ENCODE measurements around the gene SPACA5. TPM values are rescaled to one million over a fixed set of nuclear protein-coding genes. Genes with fewer than 3 reads are reported as not detected.

The SPACA5 gene
- polyA plus RNA-seq, 1 experiment = not detected

DNA sequence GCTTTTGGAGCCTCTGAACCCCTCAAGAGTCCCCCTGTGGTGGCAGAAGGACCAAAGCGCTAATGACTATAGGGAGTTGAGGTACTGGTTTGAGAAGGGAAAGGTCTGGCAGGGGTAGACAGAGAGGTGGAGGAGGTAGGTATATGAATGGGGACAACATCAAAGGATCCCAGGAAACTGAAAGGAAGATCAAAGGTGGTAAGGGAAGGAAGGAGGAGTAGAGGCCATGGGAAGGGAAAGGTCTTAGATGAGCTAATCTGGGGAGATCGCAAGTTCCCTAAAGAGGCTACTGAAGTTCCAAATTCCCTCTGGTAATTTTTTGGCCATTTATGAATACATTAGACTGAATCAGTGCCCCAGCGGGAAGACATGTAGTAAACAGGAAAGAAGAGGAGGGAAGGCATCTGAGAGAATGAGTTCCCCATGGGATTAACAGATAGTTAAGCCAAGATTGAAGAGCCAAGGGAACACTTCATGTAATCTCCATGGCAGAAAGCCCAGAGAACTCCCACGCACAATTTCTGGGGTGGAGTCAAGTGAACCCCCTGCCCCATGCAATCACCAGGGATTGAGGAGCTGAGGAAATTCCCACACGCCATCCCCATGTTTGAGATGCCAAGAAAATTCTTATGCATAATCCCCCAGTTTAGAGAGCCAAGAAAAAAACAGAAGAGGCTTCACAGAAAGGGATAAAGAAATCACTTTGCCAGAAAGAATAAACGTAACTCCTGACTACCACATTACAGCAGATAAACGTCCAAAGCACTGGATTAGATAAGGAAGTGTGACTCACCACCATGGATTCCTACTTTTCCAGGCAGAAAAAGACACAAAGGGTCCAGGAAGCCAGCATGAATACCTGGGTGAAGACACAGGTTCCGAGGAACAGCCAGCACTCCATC is 38.9 kb downstream of the SPACA5 start:
- POLR2A ChIA-PET = no interaction called here
- Histone ChIP-seq H3K4me3 (ENCODE audit: low read depth, low read length) (no peak overlapping the region), H3K27ac (ENCODE audit: low read depth, low read length) (peak overlapping the region; percentile 21), H3K27me3 (ENCODE audit: control insufficient read depth, insufficient read depth, low read length) (no peaks in the 10 kb centered on the region), H3K9me3 (ENCODE audit: control insufficient read depth, insufficient read depth, low read length) (no peaks in the 10 kb centered on the region)
- peak; percentile 6 for DNase-seq (ENCODE audit: low read depth, low spot score)
- CTCF ChIA-PET = no interaction called here
- TF ChIP-seq, protein P1, sequence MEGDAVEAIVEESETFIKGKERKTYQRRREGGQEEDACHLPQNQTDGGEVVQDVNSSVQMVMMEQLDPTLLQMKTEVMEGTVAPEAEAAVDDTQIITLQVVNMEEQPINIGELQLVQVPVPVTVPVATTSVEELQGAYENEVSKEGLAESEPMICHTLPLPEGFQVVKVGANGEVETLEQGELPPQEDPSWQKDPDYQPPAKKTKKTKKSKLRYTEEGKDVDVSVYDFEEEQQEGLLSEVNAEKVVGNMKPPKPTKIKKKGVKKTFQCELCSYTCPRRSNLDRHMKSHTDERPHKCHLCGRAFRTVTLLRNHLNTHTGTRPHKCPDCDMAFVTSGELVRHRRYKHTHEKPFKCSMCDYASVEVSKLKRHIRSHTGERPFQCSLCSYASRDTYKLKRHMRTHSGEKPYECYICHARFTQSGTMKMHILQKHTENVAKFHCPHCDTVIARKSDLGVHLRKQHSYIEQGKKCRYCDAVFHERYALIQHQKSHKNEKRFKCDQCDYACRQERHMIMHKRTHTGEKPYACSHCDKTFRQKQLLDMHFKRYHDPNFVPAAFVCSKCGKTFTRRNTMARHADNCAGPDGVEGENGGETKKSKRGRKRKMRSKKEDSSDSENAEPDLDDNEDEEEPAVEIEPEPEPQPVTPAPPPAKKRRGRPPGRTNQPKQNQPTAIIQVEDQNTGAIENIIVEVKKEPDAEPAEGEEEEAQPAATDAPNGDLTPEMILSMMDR (IDR thresholded peaks at IDR 0.05; ENCODE audit: low read depth, low read length) = no peak

DNA sequence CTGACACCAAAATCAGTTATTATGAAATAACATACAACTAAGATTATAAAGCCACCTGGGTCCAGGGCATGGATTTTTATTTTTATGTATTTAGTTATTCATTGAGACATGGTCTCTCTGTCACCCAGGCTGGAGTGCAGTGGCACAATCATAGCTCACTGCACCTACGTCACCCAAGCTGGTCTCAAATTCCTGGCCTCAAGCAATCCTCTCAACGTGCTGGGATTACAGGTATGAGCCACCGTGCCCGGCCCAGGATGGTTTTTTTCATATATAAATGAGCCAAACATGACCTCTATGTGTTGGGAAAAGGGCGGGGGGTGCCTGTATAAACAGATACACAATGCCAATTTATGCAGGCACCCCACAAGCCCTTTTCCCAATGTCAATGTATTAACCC is 40.1 kb downstream of the SPACA5 start:
- Histone ChIP-seq H3K4me3 (ENCODE audit: low read depth, low read length) (no peak overlapping the region), H3K27ac (ENCODE audit: low read depth, low read length) (no peak overlapping the region), H3K9me3 (ENCODE audit: control insufficient read depth, insufficient read depth, low read length) (no peaks in the 10 kb centered on the region), H3K27me3 (ENCODE audit: control insufficient read depth, insufficient read depth, low read length) (no peaks in the 10 kb centered on the region)
- TF ChIP-seq, protein P1 (IDR thresholded peaks at IDR 0.05; ENCODE audit: low read depth, low read length) = no peak
- ChIA-PET CTCF (no interaction called here), POLR2A (no interaction called here)
- no peak for DNase-seq (ENCODE audit: low read depth, low spot score)

DNA sequence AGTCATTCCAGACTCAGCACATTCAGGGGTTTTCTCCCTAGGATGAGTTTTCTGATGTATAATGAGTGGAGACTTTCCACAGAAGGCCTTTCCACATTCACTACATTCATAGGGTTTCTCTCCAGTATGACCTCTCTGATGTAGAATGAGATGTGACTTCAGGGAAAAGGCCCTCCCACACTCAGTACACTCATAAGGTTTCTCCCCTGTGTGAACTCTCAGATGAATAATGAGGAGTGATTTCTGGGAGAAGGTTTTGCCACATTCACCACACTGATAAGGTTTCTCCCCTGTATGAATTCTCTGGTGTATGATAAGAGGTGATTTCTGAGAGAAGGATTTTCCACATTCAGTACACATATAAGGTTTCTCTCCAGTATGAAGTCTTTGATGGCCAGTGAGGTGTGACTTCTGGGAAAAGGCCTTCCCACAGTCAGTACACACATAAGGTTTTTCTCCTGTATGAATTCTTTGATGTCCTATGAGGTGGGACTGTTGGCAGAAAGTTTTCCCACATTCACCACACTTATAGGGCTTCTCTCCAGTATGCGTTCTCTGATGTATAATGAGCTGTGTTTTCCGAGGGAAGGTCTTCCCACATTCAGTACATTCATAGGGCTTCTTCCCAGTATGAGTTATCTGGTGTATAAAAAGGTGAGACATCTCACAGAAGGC is 52.0 kb downstream of the SPACA5 start:
- no peak overlapping the region for H3K4me3 ChIP-seq (ENCODE audit: low read depth, low read length)
- no peaks in the 10 kb centered on the region for H3K9me3 ChIP-seq (ENCODE audit: control insufficient read depth, insufficient read depth, low read length)
- ChIA-PET POLR2A (no interaction called here), CTCF (no interaction called here)
- H3K27ac ChIP-seq (ENCODE audit: low read depth, low read length) = no peak overlapping the region
- H3K27me3 ChIP-seq (ENCODE audit: control insufficient read depth, insufficient read depth, low read length) = no peaks in the 10 kb centered on the region
- TF ChIP-seq, protein P1 (IDR thresholded peaks at IDR 0.05; ENCODE audit: low read depth, low read length) = no peak
- DNase-seq (ENCODE audit: low read depth, low spot score) = no peak

DNA sequence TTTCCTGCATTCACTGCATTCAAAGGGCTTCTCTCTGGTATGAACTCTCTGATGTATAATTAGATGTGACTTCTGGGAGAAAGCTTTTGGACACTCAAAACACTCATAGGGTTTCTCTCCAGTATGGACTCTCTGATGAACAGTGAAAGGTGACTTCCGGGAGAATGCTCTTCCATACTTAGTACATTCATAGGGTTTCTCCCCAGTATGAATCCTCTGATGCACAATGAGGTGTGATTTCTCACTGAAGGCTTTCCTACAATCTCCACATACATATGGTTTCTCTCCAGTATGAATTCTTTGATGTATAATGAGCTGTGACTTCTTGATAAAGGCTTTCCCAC is 52.5 kb downstream of the SPACA5 start:
- POLR2A ChIA-PET = no interaction called here
- H3K27me3 ChIP-seq (ENCODE audit: control insufficient read depth, insufficient read depth, low read length) = no peaks in the 10 kb centered on the region
- DNase-seq (ENCODE audit: low read depth, low spot score) = no peak
- H3K9me3 ChIP-seq (ENCODE audit: control insufficient read depth, insufficient read depth, low read length) = no peaks in the 10 kb centered on the region
- H3K4me3 ChIP-seq (ENCODE audit: low read depth, low read length) = no peak overlapping the region
- H3K27ac ChIP-seq (ENCODE audit: low read depth, low read length) = no peak overlapping the region
- CTCF ChIA-PET = no interaction called here
- TF ChIP-seq, protein P1 (IDR thresholded peaks at IDR 0.05; ENCODE audit: low read depth, low read length) = no peak

Other genes starting within 250 kb of the SPACA5 start
- 4.6 and 4.7 TPM in 2 replicates for gene ZNF81, start 170.1 kb upstream of the SPACA5 start, polyA plus RNA-seq (2011; rRNA removed)
- 2.4 and 3.6 TPM in 2 replicates for gene ZNF182, start 3.0 kb upstream of the SPACA5 start, polyA plus RNA-seq (2011; rRNA removed)
- 0.69 and 0.77 TPM in 2 replicates for gene ZNF630, start 64.7 kb downstream of the SPACA5 start, polyA plus RNA-seq (2011; rRNA removed)
- gene SPACA5B, start 123.6 kb downstream of the SPACA5 start, polyA plus RNA-seq (2011; rRNA removed) = not detected in 2 replicates
- not detected in 2 replicates for gene SSX5, start 189.8 kb downstream of the SPACA5 start, polyA plus RNA-seq (2011; rRNA removed)
- not detected in 2 replicates for gene SSX1, start 248.4 kb downstream of the SPACA5 start, polyA plus RNA-seq (2011; rRNA removed)

Measured in AG04450 (cell line).